HG02840 (cell line): Measurements from ENCODE around the gene CPNE7.
"Not testable (repeated sequence)": the region's sequence is repeated elsewhere in the genome, so short reads cannot be mapped to it uniquely, and the experiment has no call there.

ENCODE experiments used
- ATAC-seq: cut with Tn5 transposase; IDR thresholded peaks from one replicate; pipeline ENCODE4 v1.9.1; 2021; ENCODE audit warnings: mild to moderate bottlenecking, moderate library complexity, moderate number of reproducible peaks; ENCODE audit not compliant: unreplicated experiment, low FRiP score

The CPNE7 gene

DNA sequence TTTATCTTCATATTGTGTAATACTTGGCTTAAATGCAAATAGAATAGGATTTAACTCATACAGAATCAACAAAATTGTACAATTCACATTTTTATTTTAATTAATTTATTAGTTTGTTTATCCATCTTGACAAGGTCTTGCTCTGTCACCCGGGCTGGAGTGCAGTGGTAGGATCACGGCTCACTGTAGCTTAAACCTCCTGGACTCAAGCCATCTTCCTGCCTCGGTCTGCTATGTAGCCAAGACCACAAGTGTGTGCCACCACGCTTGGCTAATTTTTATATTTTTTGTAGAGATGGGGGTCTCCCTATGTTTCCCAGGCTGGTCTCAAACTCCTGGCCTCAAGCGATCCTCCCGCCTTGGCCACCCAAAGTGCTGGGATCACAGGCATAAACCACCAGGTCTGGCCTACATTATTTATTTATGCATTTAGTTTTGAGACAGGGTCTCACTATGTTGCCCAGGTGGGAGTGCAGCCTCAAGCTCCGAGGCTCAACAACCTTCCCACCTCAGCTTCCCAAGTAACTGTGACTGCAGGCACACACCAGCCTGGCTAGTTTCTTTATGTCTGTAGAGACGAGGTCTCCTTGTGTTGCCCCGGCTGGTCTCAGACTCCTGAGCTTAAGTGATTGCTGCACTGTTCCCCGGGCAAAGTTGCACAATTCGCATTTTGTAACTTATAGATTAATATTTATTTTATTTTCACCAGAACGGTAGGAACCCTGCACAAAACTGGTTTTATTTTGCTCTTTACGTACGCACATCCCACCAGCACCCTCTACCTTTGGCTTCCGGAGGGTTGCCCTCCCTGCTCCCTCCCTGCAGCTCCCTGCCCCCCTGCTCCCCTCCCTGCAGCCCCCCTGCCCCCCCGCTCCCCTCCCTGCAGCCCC, 42.8 kb downstream of the CPNE7 start:
- no peak for ATAC-seq

DNA sequence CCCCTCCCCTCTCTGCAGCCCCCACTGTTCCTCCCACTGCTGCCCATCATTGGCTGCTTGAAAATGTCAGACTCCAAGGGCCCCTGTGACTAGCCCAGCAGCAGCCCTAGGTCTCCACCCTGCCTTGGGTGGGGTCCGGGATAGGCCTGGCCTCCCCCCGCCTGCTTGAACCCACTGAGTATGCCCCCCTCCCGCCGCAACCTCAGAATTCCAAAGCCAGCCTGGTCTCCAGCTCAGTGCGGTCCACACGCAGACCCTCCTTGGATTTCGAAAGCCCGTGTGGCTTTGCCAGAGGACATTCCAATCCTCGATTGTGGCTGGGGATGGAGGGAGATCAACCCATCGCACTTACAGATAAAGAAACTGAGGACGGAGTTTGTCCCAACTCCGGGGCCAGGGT, 44.3 kb downstream of the CPNE7 start:
- ATAC-seq, result no peak

DNA sequence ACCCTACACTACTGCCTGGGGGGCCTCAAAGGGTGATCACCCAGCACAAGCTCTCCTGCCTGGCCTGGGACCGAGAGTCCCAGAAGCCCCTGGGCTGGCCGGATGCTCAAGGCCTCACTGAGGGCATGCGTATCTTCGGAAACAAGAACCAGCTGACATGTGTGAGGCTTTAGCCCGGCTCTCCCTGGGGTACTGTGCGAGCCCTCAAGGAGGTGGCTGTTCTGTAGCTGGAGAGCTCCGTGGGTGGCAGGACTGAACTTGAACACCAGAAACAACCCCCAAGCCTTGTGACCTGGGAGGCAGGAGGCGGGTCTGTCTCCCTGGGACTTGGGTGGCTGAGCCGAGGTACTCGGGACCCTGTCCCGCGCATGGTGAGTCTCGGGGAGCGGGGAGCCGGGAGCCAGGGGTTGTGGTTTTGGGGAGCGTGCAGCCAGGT, 44.9 kb downstream of the CPNE7 start:
- no peak for ATAC-seq

DNA sequence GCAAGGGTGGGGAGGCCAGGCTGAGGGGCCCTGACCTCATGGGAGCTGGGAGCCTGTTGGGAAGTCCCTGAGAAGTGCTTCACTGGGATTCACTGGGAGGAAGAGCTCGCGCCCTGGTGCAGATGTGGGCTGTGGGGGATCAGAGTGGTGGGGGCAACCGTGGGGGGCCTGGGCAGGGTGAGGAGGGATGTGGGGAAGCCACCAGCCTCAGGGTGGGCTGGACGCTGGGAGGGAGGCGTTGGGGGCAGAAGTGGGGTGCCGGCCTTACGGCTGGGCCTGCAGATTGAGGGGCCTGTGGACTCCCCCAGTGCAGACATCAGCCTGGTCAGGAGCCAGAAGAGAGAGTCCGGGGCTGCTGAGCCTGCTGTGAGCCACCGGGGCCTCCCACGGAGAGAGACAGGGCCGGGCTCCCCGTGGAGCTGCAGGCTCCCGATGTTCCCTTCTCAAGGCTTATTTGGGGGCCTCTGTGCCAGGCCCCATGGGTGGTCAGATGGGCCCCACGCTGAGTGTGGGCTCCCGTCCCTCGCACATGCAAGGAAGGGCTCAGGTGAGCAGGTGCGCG, 45.7 kb downstream of the CPNE7 start:
- ATAC-seq, result no peak

DNA sequence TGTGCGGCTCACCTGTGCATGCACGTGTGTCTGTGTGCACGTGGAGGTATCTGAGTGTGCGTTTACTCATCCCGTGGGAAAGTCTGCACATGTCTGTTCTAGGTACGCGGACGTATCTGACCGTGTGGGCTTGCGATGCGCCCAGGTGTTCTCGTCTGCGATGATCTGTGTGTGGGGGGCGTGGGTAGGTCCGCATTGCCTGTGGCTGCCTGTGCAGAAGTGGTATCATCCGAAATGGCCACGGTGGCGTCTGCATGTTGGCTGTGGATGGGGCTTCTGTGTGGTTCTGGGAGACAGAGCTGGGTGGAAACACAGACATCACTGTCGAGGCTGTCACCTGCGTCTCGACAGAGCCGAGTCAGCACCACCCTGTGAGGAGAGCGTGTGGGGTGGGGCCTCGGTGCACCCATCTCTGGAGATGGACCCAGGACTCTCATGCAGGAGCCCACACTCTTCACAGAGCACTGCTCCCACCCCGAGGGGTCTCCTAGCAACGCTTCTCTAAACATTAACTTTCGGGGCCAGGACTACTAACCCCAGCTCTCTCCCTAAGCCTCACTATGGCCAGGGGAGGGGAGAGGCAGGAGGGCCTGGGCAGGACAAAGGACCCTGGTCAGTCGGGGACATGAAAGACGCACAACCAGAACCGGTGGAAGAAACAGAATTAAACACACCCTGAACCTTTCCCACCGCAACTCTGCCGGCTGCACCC, 46.3 kb downstream of the CPNE7 start:
- ATAC-seq, result no peak

DNA sequence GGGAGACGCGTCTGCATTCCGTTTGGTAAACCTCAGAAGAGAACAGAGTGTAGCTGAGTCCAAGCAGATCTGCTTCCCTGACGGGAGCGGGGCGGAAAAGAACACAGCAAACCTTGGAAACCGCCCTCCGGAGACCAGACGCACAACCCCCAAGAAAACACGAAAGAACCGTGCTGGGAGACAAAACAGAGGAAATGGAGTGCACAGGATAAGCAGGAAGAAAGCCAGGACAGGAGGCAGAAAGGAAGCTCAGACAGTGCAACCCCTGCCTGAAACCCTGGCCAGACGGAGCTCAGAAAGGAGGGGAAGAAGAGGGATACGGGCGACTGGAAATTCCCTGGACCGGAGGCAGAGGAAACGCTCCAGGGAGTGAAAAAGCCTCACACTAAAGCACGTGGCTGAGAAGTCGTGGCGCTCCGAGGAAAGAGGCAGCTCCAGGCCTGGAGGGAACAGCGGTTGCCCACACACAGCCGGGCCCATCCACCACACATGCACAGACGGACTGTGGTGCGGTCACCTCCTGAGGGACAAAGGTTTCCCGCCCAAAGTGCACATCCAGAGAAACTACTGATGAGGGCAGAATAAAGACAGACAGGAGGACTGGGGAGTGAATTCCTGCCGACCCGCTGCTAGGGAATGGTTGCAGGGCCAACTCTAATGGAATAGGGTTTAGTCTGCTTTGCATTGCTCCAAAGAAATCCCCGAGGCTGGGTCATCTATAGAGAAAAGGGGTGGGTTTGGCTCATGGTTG, 48.1 kb downstream of the CPNE7 start:
- ATAC-seq, result no peak

DNA sequence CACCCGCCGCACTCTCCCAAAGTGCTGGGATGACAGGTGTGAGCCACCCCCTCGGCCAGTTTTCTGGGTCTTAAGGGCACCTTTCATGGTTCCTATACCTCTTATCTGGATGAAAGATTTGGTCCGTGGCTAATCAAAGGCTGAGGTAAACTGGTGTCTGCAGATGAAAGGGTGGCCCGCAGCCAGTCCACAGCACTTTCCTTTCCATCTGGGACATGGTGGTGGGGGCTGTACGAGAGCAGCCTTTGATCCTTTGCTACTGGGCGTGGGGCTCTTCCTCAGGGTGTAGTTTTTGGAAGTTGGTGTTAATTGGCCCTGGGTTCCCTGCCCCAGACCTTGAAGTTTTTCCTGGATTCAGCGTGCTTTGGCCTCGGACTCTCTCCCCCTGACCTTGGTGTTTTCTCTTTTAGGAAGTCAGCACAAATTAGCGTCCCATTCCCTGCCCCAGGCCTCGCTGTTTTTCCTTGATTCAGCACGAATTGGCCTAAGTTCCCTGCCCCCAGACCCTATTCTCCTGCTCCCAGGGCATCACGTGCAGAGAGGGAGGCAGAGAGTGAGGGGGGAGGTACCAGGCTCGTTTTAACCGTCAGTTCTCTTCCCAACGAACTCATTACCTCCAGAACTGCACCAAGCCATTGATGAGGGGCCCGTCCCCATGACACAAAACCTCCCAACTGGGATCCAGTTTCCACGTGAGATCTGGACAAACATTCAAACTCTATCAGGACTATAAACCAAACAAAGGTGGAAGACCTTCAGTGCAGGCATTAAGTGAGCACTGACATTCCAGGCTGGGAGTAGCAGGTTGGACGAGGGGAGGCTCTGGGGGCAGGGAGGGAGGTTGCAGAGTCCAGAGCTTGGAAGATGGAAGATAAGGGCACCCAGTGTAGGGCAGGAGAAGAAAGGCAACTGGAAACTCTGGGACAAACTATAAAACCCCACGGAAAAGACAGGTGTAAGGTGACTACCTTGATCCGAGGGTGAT, 49.5 kb downstream of the CPNE7 start:
- ATAC-seq, result no peak

DNA sequence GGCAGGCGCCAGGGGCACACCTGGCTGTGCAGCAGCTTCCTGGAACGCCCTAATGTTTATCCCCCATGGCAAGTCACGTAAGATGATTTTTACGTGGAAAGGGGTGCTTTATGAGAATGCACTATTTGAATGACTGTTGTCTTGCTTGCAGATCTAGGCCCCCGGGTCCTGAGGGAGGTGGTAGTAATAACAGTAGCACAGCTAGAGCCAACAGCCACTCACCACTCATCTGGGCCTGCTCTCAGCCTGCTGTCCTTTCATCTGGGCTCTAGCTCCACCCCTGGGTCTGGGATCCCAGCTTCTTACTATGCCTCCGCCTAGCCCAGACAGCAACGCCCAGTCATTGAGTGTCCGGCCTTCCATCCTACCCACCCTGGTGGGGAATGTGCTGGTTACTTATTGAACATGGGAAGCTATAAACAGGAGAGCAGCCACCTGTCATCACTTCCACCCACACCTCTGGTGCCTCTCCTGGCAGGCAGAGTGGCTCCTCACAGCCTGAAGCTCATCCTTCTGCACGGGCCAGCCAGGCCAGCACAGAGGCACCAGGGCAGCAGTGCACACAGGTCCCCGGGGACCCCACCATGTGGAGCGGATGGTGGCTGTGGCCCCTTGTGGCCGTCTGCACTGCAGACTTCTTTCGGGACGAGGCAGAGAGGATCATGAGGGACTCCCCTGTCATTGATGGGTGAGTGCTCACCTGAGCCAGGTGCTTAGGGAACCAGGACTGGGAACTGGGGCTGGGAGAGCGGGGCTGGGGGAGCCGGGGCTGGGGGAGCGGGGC, 54.5 kb downstream of the CPNE7 start:
- ATAC-seq, result no peak

DNA sequence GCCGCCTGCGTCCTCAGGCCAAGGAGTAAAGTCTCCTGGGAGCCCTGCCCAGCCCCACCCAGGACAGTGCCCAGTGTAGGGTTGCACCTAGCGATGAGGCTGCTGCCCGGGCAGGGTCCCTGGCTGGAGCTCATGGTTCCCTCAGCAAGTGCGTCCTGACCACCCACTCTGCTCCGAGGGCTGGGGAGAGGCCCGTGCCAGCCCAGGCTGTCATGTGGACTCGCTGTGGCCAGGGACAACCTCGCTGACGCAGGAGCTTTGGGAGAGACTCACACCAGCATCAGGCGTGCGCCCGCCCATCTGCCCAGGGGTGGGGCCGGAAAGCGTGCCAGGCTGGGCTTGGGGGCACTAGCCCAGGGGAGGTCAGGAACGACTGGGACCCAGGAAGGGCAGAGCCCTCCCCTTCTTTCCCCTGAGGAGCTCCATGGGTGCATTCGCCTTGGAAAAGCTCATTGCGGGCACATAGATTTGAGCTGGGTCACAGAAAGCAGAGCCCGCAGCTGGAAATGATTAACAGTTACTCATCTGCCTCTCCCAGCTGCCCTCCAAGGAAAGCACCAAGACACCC, 57.6 kb downstream of the CPNE7 start:
- ATAC-seq, result no peak

DNA sequence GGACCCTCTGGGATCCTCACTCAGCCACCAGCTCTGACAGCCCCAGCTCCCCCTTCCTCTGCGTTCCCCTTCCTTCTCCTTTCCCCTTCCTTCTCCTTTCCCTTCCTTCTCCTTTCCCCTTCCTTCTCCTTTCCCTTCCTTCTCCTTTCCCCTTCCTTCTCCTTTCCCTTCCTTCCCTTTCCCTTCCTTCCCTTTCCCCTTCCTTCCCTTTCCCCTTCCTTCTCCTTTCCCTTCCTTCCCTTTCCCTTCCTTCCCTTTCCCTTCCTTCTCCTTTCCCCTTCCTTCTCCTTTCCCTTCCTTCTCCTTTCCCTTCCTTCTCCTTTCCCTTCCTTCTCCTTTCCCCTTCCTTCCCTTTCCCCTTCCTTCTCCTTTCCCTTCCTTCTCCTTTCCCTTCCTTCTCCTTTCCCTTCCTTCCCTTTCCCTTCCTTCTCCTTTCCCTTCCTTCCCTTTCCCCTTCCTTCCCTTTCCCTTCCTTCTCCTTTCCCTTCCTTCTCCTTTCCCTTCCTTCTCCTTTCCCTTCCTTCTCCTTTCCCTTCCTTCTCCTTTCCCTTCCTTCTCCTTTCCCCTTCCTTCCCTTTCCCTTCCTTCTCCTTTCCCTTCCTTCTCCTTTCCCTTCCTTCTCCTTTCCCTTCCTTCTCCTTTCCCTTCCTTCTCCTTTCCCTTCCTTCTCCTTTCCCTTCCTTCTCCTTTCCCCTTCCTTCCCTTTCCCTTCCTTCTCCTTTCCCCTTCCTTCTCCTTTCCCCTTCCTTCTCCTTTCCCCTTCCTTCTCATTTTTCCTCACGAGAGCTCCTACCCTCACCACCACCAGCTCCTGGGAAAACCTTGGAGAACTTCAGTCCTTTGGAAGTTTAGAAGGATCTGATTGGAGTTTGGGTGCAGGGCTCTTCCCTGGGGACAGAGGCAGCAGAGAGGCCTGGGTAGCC, 59.2 kb downstream of the CPNE7 start:
- not testable (repeated sequence) for ATAC-seq

DNA sequence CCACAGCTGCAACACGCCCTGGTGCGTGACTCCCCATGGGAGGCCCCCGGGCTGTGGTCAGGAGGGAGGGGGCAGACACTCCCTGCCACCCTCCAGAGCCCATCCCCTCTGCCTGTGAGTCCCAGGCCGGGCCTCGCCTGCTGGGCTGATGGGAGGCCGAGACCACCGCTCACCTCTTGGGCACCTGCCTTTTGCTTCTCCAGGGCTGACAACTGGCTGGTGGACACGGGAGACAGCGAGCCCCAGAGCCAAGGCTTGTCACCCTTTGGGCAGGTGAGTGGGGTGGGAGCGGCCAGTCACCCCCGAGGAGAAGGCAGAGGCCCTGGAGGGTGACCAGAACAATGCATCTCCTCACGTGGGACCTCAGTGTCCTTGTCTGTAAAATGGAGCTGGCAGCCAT, 61.1 kb downstream of the CPNE7 start:
- no peak for ATAC-seq

DNA sequence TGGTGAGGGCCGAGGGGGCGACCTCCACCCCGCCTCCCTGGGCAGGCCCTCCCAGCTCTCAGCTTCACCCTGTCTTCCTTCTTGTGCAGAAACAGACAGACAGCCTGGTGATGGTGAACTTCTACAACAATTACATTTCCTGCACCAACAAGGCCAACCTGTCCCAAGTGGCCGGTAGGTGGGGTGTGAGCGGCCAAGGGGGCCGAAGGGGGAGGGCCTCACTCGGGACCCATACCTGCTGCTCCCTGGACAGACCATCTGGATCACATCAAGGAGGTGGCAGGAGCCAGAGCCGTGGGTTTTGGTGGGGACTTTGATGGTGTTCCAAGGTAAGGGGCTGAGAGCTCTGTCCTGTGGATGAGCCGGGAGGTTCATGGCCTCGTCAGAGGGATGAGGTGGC, 61.8 kb downstream of the CPNE7 start:
- ATAC-seq, result no peak

DNA sequence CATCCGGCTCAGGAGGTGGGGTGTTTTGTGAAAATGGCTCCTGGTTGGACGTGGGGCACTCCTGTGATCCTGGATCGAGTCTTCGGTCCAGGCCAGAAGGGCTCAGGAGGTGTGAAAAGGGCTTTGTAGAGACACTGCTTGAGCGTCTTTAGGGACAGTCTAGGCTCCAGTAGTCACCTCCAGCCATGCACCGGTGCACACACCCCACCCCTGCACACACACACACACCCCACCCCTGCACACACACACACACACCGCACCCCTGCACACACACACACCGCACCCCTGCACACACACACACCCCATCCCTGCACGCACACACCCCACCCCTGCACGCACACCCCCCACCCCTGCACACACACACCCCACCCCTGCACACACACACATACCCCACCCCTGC, 62.9 kb downstream of the CPNE7 start:
- no peak for ATAC-seq

DNA sequence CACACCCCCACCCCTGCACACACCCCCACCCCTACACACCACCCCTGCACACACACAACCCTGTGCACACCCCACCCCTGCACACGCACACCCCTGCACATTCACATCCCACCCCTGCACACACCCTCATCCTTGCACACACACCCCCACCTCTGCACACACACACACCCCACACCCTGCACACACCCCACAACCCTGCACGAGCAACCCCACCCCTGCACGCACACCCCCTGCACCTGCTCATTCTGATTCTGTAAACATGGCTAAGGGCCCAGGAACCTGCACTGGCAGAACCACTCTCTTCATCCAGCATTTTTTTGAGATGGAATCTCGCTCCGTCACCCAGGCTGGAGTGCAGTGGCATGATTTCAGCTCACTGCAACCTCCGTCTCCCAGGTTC, 63.8 kb downstream of the CPNE7 start:
- no peak for ATAC-seq

DNA sequence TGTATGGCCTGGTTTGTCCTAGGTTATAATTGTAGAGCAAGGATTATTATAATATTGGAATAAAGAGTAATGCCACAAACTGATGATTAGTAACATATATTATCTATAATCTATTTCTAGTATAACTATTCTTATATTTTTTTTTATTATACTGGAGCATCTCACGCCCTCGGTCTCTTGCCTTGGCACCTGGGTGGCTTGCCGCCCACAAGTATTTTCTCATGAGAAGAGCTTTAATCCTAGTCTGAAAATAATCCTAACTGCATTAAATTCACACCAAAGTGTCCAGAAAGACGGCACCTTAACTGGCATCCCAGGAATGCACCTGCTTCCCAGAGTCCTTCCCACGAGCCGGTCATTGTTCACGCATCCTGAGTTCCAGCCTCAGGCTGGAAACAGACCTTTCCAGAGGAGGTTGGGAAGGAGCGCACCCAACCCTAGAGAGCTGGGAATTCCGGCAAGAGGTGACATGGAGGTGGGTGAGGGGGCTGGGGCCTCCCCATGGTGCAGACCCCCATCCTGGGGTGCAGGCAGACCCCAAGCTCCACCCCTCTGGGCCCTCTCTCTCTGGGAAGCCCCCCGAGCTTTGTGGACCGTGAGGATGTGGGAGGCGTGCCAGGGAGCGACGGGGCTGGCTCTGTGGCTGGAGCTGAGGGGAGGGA, 66.0 kb downstream of the CPNE7 start:
- no peak for ATAC-seq

DNA sequence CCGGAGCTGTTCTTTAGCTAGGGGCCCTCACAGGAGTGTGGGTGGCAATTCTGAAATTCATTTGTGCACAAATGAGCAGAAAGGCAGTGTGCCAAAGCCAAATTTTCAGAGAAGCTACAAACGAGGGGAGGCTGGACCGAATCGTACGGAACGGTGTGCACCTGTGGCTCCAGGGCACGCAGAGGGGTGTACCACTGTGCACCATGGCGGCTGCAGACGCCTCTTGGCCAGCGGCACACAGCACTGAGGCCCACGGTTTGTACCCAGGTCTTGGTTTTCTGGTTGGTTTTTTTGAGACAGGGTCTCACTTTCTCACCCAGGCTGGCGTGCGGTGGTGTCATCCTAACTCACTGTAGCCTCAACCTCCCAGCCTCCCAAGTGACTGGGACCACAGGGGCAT, 67.0 kb downstream of the CPNE7 start:
- ATAC-seq, result no peak

DNA sequence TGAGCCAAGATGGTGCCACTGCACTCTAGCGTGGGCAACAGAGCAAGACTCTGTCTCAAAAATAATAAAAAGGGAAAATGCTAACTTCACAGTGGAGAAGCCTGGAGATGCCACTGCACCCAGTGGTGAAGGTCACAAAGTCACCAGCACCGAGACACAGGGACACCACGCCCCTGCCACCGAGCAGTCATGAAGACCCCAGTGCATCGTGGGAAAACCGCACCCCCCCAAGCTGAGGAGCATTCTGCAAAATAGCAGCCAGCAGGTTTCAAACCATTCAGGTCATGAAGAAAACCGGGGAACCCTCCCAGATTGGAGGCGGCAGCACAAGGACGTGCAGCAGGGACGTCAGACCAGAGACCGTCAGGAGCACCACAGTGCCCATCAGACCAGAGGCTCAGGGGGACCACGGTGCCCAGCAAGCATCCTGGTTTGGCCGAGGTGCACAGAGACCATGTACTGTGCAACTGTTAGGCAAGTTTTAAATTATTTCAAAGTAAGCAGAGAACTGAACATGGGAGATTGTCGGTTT, 68.3 kb downstream of the CPNE7 start:
- ATAC-seq, result no peak
